HG03064 (cell line): Measurements from ENCODE around the gene GATAD2A.
"Not testable (repeated sequence)": the region's sequence is repeated elsewhere in the genome, so short reads cannot be mapped to it uniquely, and the experiment has no call there.

ENCODE experiments used
- ATAC-seq: cut with Tn5 transposase; IDR thresholded peaks from one replicate; pipeline ENCODE4 v1.9.1; 2021; ENCODE audit warnings: low read depth; ENCODE audit not compliant: unreplicated experiment

The GATAD2A gene

GRCh38 chr19:19388568-19389555 lies 16.6 kb upstream of the GATAD2A start:
- no peak for ATAC-seq

- not testable (repeated sequence) for ATAC-seq
Measured at GRCh38 chr19:19389683-19390082, 15.8 kb upstream of the GATAD2A start.

- not testable (repeated sequence) for ATAC-seq
Measured at GRCh38 chr19:19394333-19394732, 11.1 kb upstream of the GATAD2A start.

GRCh38 chr19:19399733-19400433 lies 5.6 kb upstream of the GATAD2A start:
- no peak for ATAC-seq

- ATAC-seq, result no peak
Measured at GRCh38 chr19:19402656-19403372, 2.7 kb upstream of the GATAD2A start.

- no peak for ATAC-seq
Measured at GRCh38 chr19:19403373-19403901, 2.0 kb upstream of the GATAD2A start.

GRCh38 chr19:19405971-19406877 lies 749 bp downstream of the GATAD2A start:
- ATAC-seq, result no peak

- ATAC-seq, result no peak
Measured at GRCh38 chr19:19406878-19407632, 1.6 kb downstream of the GATAD2A start.

- ATAC-seq, result no peak
Measured at GRCh38 chr19:19407633-19407930, 2.1 kb downstream of the GATAD2A start.

- no peak for ATAC-seq
Measured at GRCh38 chr19:19409205-19409604, 3.7 kb downstream of the GATAD2A start.

GRCh38 chr19:19409631-19410030 lies 4.2 kb downstream of the GATAD2A start:
- ATAC-seq, result no peak

- ATAC-seq, result no peak
Measured at GRCh38 chr19:19410553-19411550, 5.4 kb downstream of the GATAD2A start.

- ATAC-seq, result no peak
Measured at GRCh38 chr19:19416280-19416679, 10.8 kb downstream of the GATAD2A start.

GRCh38 chr19:19417046-19417445 lies 11.6 kb downstream of the GATAD2A start:
- ATAC-seq, result no peak

GRCh38 chr19:19417628-19418245 lies 12.3 kb downstream of the GATAD2A start:
- no peak for ATAC-seq

GRCh38 chr19:19418555-19419260 lies 13.2 kb downstream of the GATAD2A start:
- ATAC-seq, result no peak
